Occipital lobe (tissue), 2 donors: ENCODE data around the gene IMP3. TPM values are rescaled to one million over a fixed set of nuclear protein-coding genes. Genes with fewer than 3 reads are reported as not detected.
"Not testable (repeated sequence)": the region's sequence is repeated elsewhere in the genome, so short reads cannot be mapped to it uniquely, and the experiment has no call there.

Source experiments
- DNase-seq: peaks from one replicate; lab custom pipeline; 2025; lab: John Stamatoyannopoulos, UW
- total RNA-seq: library from RNA; depleted of rRNA; stranded (reverse); fragments of >200 nt; gene quantifications from one replicate; pipeline ENCODE4 v1.2.3, GENCODE V29; 2014

IMP3 gene
- total RNA-seq, result 35.9 TPM

GRCh38 chr15:75639709-75640482, at the start of gene IMP3:
IMP3 (minus strand) TSS chr15:75640224; CDS start chr15:75640168, 56 bp downstream.
- peak; percentile 94 for DNase-seq

- not testable (repeated sequence) for DNase-seq
Observed at GRCh38 chr15:75689429-75689828, 49.4 kb upstream of the IMP3 start.

- no peak for DNase-seq
Observed at GRCh38 chr15:75688831-75689230, 48.8 kb upstream of the IMP3 start.

- DNase-seq, result no peak
Observed at GRCh38 chr15:75688278-75688557, 48.2 kb upstream of the IMP3 start.

GRCh38 chr15:75687486-75688277, 47.7 kb upstream of the IMP3 start:
- DNase-seq, result no peak

GRCh38 chr15:75686212-75686642, 46.2 kb upstream of the IMP3 start:
- DNase-seq, result peak; percentile 29

- no peak for DNase-seq
Observed at GRCh38 chr15:75685195-75685594, 45.2 kb upstream of the IMP3 start.

GRCh38 chr15:75684648-75685047, 44.6 kb upstream of the IMP3 start:
- DNase-seq, result no peak

GRCh38 chr15:75683646-75684312, 43.8 kb upstream of the IMP3 start:
- DNase-seq, result peak; percentile 25

- DNase-seq, result no peak
Observed at GRCh38 chr15:75682181-75683135, 42.4 kb upstream of the IMP3 start.

- no peak for DNase-seq
Observed at GRCh38 chr15:75680007-75680789, 40.2 kb upstream of the IMP3 start.

- not testable (repeated sequence) for DNase-seq
Observed at GRCh38 chr15:75678324-75678690, 38.3 kb upstream of the IMP3 start.

- DNase-seq, result no peak
Observed at GRCh38 chr15:75677465-75678323, 37.7 kb upstream of the IMP3 start.

GRCh38 chr15:75676688-75677464, 36.9 kb upstream of the IMP3 start:
- DNase-seq, result no peak

- no peak for DNase-seq
Observed at GRCh38 chr15:75675579-75676404, 35.8 kb upstream of the IMP3 start.

GRCh38 chr15:75674366-75674765, 34.3 kb upstream of the IMP3 start:
- no peak for DNase-seq

- DNase-seq, result no peak
Observed at GRCh38 chr15:75673426-75674235, 33.6 kb upstream of the IMP3 start.
